ENCODE measurements around the gene TUBGCP5. TPM values are rescaled to one million over a fixed set of nuclear protein-coding genes. Genes with fewer than 3 reads are reported as not detected.

Gene TUBGCP5
- polyA plus RNA-seq, 1 donor from 2014 or later: 23.3 TPM

DNA sequence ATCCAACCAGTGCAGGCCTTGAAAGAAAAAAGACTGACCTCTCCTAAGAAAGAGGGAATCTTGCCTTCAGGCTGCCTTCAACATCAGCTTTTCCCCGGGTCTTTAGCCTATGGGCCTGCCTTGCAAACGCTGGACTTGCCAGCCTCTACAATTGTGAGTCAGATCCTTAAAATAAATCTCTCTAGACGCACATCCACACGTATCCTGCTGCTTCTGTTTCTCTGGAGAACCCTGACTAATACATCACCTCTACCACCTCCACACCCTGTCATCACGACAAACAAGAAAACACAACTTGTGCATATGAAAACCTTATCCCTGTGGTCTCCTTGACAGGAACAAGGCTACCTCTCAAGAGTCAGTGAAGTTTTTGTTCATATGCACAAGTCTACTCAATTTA lies 71.0 kb downstream of the TUBGCP5 start:
- H3K4me3 ChIP-seq (ENCODE audit: low read length): no peak overlapping the region
- H3K27ac ChIP-seq (ENCODE audit: low read length): no peak overlapping the region
- peaks cover 21% of the 10 kb centered on the region for H3K79me2 ChIP-seq (replicated peaks; ENCODE audit: insufficient read depth, low read length)
- no peak for TF ChIP-seq SMC3 (conservative IDR thresholded peaks at IDR 0.05; ENCODE audit: poor library complexity)
- no peaks in the 10 kb centered on the region for H3K9me2 ChIP-seq (ENCODE audit: insufficient read depth, low read length)
- no peak overlapping the region for H2AFZ ChIP-seq (ENCODE audit: low read depth, low read length)
- no peak overlapping the region for H3K9ac ChIP-seq (ENCODE audit: low read length)
- H3F3A ChIP-seq (ENCODE audit: insufficient read depth, low read length, poor library complexity, severe bottlenecking): no peaks in the 10 kb centered on the region
- H3K4me2 ChIP-seq (ENCODE audit: low read length): no peak overlapping the region
- H4K20me1 ChIP-seq (ENCODE audit: insufficient read depth): no peaks in the 10 kb centered on the region
- no peaks in the 10 kb centered on the region for H3K27me3 ChIP-seq (ENCODE audit: insufficient read depth, low read depth, low read length)
- H3K36me3 ChIP-seq (ENCODE audit: insufficient read depth, low read length): no peaks in the 10 kb centered on the region
- peaks cover 2% of the 10 kb centered on the region for H3K9me3 ChIP-seq (ENCODE audit: low read length)

DNA sequence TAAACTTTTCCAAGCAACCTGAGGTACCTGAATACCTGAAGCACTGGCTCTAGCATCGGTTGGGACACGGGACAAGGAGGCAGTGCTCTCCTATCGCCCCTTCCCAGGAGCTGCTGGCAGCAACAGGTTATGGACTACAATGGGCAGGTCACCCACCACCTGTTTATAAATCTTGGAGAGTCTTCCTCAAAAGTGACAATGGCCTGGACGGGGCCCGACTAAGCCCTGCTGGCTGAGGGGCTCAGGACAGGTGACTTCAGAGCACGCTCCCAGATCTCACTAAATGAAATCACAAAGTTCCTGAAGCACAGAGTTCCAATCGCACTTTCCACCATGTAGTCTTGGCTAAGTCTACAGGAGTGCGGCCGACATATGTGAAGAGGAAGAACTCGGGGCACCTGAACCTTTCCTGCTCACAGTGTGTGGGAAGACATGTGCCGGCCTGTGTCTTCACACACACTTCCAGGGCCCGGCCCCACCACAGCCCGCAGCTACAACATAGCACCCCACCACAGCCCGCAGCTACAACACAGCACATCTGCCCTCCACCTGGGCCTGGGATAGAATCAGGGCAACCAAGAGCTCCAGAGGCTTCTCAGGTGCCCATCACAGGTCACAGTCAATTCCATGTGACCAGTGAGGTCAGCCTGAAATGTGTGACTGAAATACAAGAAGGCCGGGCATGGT lies 72.1 kb downstream of the TUBGCP5 start:
- TF ChIP-seq, protein P1, sequence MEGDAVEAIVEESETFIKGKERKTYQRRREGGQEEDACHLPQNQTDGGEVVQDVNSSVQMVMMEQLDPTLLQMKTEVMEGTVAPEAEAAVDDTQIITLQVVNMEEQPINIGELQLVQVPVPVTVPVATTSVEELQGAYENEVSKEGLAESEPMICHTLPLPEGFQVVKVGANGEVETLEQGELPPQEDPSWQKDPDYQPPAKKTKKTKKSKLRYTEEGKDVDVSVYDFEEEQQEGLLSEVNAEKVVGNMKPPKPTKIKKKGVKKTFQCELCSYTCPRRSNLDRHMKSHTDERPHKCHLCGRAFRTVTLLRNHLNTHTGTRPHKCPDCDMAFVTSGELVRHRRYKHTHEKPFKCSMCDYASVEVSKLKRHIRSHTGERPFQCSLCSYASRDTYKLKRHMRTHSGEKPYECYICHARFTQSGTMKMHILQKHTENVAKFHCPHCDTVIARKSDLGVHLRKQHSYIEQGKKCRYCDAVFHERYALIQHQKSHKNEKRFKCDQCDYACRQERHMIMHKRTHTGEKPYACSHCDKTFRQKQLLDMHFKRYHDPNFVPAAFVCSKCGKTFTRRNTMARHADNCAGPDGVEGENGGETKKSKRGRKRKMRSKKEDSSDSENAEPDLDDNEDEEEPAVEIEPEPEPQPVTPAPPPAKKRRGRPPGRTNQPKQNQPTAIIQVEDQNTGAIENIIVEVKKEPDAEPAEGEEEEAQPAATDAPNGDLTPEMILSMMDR (IDR thresholded peaks at IDR 0.05; ENCODE audit: poor library complexity, severe bottlenecking): no peak
- TF ChIP-seq MXI1 (conservative IDR thresholded peaks at IDR 0.05; ENCODE audit: poor library complexity, severe bottlenecking): no peak
- no peak for TF ChIP-seq EP300 (conservative IDR thresholded peaks at IDR 0.05; ENCODE audit: poor library complexity, severe bottlenecking)
- no peak for TF ChIP-seq POLR2AphosphoS5 (IDR thresholded peaks at IDR 0.05)
- no peak for TF ChIP-seq SMC3 (conservative IDR thresholded peaks at IDR 0.05; ENCODE audit: poor library complexity)
- no peak for TF ChIP-seq EZH2 (IDR thresholded peaks at IDR 0.05; ENCODE audit: borderline replicate concordance, insufficient read depth, low read length, poor library complexity, severe bottlenecking)
- no peak for TF ChIP-seq RAD21 (conservative IDR thresholded peaks at IDR 0.05)
- H3K79me2 ChIP-seq (replicated peaks; ENCODE audit: insufficient read depth, low read length): peaks cover 17% of the 10 kb centered on the region
- H3K9ac ChIP-seq (ENCODE audit: low read length): no peak overlapping the region
- H3F3A ChIP-seq (ENCODE audit: insufficient read depth, low read length, poor library complexity, severe bottlenecking): no peaks in the 10 kb centered on the region
- H3K9me3 ChIP-seq (ENCODE audit: low read length): peaks cover 2% of the 10 kb centered on the region
- H3K36me3 ChIP-seq (ENCODE audit: insufficient read depth, low read length): no peaks in the 10 kb centered on the region
- no peak overlapping the region for H3K27ac ChIP-seq (ENCODE audit: low read length)
- H3K4me2 ChIP-seq (ENCODE audit: low read length): no peak overlapping the region
- no peak overlapping the region for H2AFZ ChIP-seq (ENCODE audit: low read depth, low read length)
- H3K9me2 ChIP-seq (ENCODE audit: insufficient read depth, low read length): no peaks in the 10 kb centered on the region
- no peak overlapping the region for H3K4me3 ChIP-seq (ENCODE audit: low read length)
- H3K27me3 ChIP-seq (ENCODE audit: insufficient read depth, low read depth, low read length): no peaks in the 10 kb centered on the region
- H4K20me1 ChIP-seq (ENCODE audit: insufficient read depth): no peaks in the 10 kb centered on the region

DNA sequence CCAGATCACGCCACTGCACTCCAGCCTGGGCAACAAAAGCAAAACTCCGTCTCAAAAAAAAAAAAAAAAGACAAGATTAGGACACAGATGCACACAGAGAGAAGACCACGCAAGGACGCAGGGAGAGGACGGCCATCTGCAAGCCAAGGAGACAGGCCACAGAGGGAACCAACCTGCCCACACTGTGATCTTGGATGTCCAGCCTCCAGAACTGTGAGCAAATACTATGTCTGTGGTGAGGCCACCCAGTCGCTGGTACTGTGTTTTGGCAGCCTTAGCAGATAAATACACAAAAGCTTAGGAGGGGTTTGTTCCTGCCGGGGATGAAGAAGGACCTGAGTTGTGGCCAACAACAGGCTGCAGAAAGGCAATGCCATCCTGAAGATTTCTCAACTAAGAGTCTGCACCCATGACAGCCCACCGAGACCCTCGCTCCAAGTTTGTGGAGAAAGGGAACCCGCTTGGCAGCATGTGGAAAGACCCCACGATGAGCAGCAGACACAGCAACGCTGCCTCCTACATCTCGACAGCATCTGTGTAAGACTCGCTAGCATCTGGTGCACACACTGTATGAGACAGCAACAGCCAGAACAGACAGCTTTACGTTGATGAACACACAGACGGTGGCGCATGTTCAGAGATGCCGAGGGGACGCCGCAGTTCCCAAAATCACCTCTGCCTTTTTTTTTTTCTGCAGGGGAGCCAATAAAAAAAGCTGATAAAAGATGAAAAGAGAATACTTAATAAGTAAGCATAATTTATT lies 72.9 kb downstream of the TUBGCP5 start:
- H3K4me3 ChIP-seq (ENCODE audit: low read length): no peak overlapping the region

More for the DNA sequence above, 72.9 kb downstream of the TUBGCP5 start:
- no peak overlapping the region for H3K27ac ChIP-seq (ENCODE audit: low read length)
- H3K36me3 ChIP-seq (ENCODE audit: insufficient read depth, low read length): no peaks in the 10 kb centered on the region
- peaks cover 2% of the 10 kb centered on the region for H3K9me3 ChIP-seq (ENCODE audit: low read length)
- H3K4me2 ChIP-seq (ENCODE audit: low read length): no peak overlapping the region
- H3K27me3 ChIP-seq (ENCODE audit: insufficient read depth, low read depth, low read length): no peaks in the 10 kb centered on the region
- H3F3A ChIP-seq (ENCODE audit: insufficient read depth, low read length, poor library complexity, severe bottlenecking): no peaks in the 10 kb centered on the region
- no peak overlapping the region for H3K9ac ChIP-seq (ENCODE audit: low read length)
- no peaks in the 10 kb centered on the region for H4K20me1 ChIP-seq (ENCODE audit: insufficient read depth)
- TF ChIP-seq POLR2AphosphoS5 (IDR thresholded peaks at IDR 0.05): no peak
- H3K9me2 ChIP-seq (ENCODE audit: insufficient read depth, low read length): no peaks in the 10 kb centered on the region
- H3K79me2 ChIP-seq (replicated peaks; ENCODE audit: insufficient read depth, low read length): peaks cover 17% of the 10 kb centered on the region
- no peak overlapping the region for H2AFZ ChIP-seq (ENCODE audit: low read depth, low read length)
